Testis (tissue), 3 donors: ENCODE measurements around the gene GRID2. TPM values are rescaled to one million over a fixed set of nuclear protein-coding genes. Genes with fewer than 3 reads are reported as not detected.

ENCODE experiments used
- DNase-seq: peaks from one replicate; pipeline ENCODE4 v3.0.0-alpha.2; 2019
- H3K27ac ChIP-seq, 2 donors: fragments of 200-600 bp; sonication (generic); one replicate each; pipeline ENCODE4 v1.5.1; 2019
- H3K27me3 ChIP-seq: fragments of 200-600 bp; sonication (generic); one replicate; pipeline ENCODE4 v1.5.1; 2019
- H3K36me3 ChIP-seq: fragments of 200-600 bp; sonication (generic); one replicate; pipeline ENCODE4 v1.5.1; 2017; ENCODE audit warnings: low read depth; ENCODE audit errors: missing control alignments
- H3K4me1 ChIP-seq: fragments of 200-600 bp; sonication (generic); one replicate; pipeline ENCODE4 v1.5.1; 2019
- H3K4me3 ChIP-seq, 2 donors: fragments of 200-600 bp; sonication (generic); one replicate each; pipeline ENCODE4 v1.5.1; 2017 to 2019
- H3K9me3 ChIP-seq: fragments of 200-600 bp; sonication (generic); one replicate; pipeline ENCODE4 v1.5.1; 2017
- CTCF ChIP-seq, 3 experiments: fragments of 450-650 bp in 2 of 3; fragments of 200-600 bp in 1 of 3; sonication (generic) in 1 of 3; IDR thresholded peaks; one replicate each; pipeline ENCODE4 v1.5.1; 2016 to 2019; ENCODE audit warnings: antibody characterized with exemption in 3 of 3, mild to moderate bottlenecking in 2 of 3, moderate library complexity in 1 of 3
- POLR2A ChIP-seq: fragments of 450-650 bp; IDR thresholded peaks from one replicate; pipeline ENCODE4 v1.6.1; 2017; ENCODE audit warnings: antibody characterized with exemption, mild to moderate bottlenecking, moderate library complexity
- WGBS, 2 donors: methylation state at CpG; one replicate each; pipeline ENCODE4 v1.1.5; 2018; 5-methylcytosine and 5-hydroxymethylcytosine counted together
- intact Hi-C: fragments of 100-400 bp; cut with DNase I; formaldehyde crosslinking; loops from one replicate; pipeline ENCODE4 v1.15.1; 2023; ENCODE audit warnings: low total_unique reads
- polyA plus RNA-seq: library from polyadenylated mRNA; stranded (reverse); fragments of 350-450 nt; fragmentation: Illumina TruSeq; extraction: RNeasy Lipid Tissue Mini Kit (QIAGEN cat#74804); gene quantifications from one replicate; pipeline ENCODE4 v1.2.3, GENCODE V29; 2014; ENCODE audit warnings: low read depth, low replicate concordance; ENCODE audit not compliant: insufficient read depth
- total RNA-seq, 2 donors: library from RNA; depleted of rRNA; stranded (reverse); fragments of >200 nt; gene quantifications; one replicate each; pipeline ENCODE4 v1.2.3, GENCODE V29; 2016

GRID2 gene
- total and polyA plus RNA-seq, 3 donors from 2014 or later: 27.1 to 34.6 (median 32.7) TPM

- Histone ChIP-seq H3K27ac (no peak overlapping the region), H3K27me3 (no peaks in the 10 kb centered on the region), H3K4me3 (no peak overlapping the region), H3K4me1 (no peaks in the 10 kb centered on the region), H3K36me3 (no peaks in the 10 kb centered on the region), H3K9me3 (no peaks in the 10 kb centered on the region)
- no peak for DNase-seq
- TF ChIP-seq CTCF (IDR thresholded peaks at IDR 0.05) (no peak), POLR2A (no peak)
- intact Hi-C loops: no loop called here
Measured at GRCh38 chr4:93327346-93327745, 1023.6 kb downstream of the GRID2 start.

GRCh38 chr4:93334003-93334402 is 1030.2 kb downstream of the GRID2 start:
- DNase-seq: no peak
- 74 to 81% methylated on average over 3 of the region's 3 CpGs for WGBS, 2 donors
- H3K4me3 ChIP-seq: no peak overlapping the region

GRCh38 chr4:93337196-93337595 is 1033.4 kb downstream of the GRID2 start:
- Histone ChIP-seq H3K27me3 (no peaks in the 10 kb centered on the region), H3K4me1 (no peaks in the 10 kb centered on the region), H3K4me3 (no peak overlapping the region), H3K9me3 (no peaks in the 10 kb centered on the region), H3K27ac (no peak overlapping the region), H3K36me3 (no peaks in the 10 kb centered on the region)
- DNase-seq: no peak
- intact Hi-C loops: no loop called here
- WGBS, 2 donors: 96 to 97% methylated on average over 3 of the region's 3 CpGs
- no peak for TF ChIP-seq POLR2A
- no peak for TF ChIP-seq CTCF (IDR thresholded peaks at IDR 0.05)

More at GRCh38 chr4:93334003-93334402, 1030.2 kb downstream of the GRID2 start:
- H3K27ac ChIP-seq: no peak overlapping the region
- no peaks in the 10 kb centered on the region for H3K27me3 ChIP-seq
- TF ChIP-seq CTCF (IDR thresholded peaks at IDR 0.05) (no peak), POLR2A (no peak)
- H3K4me1 ChIP-seq: no peaks in the 10 kb centered on the region
- no peaks in the 10 kb centered on the region for H3K9me3 ChIP-seq
- intact Hi-C loops: no loop called here
- no peaks in the 10 kb centered on the region for H3K36me3 ChIP-seq

- no peaks in the 10 kb centered on the region for H3K4me1 ChIP-seq
- H3K9me3 ChIP-seq: no peaks in the 10 kb centered on the region
- no peak overlapping the region for H3K4me3 ChIP-seq
- no peaks in the 10 kb centered on the region for H3K27me3 ChIP-seq
- intact Hi-C loops: no loop called here
- no peak overlapping the region for H3K27ac ChIP-seq
- no peak for DNase-seq
- H3K36me3 ChIP-seq: no peaks in the 10 kb centered on the region
- WGBS, 2 donors: 82 to 85% methylated on average over 2 of the region's 2 CpGs
- TF ChIP-seq POLR2A (no peak), CTCF (IDR thresholded peaks at IDR 0.05) (no peak)
Measured at GRCh38 chr4:93342738-93343137, 1039.0 kb downstream of the GRID2 start.

GRCh38 chr4:93346840-93347239 is 1043.1 kb downstream of the GRID2 start:
- no peak overlapping the region for H3K4me3 ChIP-seq
- H3K9me3 ChIP-seq: no peaks in the 10 kb centered on the region
- no peaks in the 10 kb centered on the region for H3K4me1 ChIP-seq
- no peak for TF ChIP-seq POLR2A
- TF ChIP-seq CTCF (IDR thresholded peaks at IDR 0.05): no peak
- H3K36me3 ChIP-seq: no peaks in the 10 kb centered on the region
- intact Hi-C loops: no loop called here
- 90% methylated on average over 4 of the region's 4 CpGs for WGBS, 2 donors
- DNase-seq: no peak
- no peaks in the 10 kb centered on the region for H3K27me3 ChIP-seq
- no peak overlapping the region for H3K27ac ChIP-seq
